Measurements from ENCODE around the gene TCL1A. TPM values are rescaled to one million over a fixed set of nuclear protein-coding genes. Genes with fewer than 3 reads are reported as not detected.
"Not testable (repeated sequence)": the region's sequence is repeated elsewhere in the genome, so short reads cannot be mapped to it uniquely, and the experiment has no call there.

Gene TCL1A, protein sequence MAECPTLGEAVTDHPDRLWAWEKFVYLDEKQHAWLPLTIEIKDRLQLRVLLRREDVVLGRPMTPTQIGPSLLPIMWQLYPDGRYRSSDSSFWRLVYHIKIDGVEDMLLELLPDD
- not detected in 2 replicates for total RNA-seq (ENCODE audit: low replicate concordance)

DNA sequence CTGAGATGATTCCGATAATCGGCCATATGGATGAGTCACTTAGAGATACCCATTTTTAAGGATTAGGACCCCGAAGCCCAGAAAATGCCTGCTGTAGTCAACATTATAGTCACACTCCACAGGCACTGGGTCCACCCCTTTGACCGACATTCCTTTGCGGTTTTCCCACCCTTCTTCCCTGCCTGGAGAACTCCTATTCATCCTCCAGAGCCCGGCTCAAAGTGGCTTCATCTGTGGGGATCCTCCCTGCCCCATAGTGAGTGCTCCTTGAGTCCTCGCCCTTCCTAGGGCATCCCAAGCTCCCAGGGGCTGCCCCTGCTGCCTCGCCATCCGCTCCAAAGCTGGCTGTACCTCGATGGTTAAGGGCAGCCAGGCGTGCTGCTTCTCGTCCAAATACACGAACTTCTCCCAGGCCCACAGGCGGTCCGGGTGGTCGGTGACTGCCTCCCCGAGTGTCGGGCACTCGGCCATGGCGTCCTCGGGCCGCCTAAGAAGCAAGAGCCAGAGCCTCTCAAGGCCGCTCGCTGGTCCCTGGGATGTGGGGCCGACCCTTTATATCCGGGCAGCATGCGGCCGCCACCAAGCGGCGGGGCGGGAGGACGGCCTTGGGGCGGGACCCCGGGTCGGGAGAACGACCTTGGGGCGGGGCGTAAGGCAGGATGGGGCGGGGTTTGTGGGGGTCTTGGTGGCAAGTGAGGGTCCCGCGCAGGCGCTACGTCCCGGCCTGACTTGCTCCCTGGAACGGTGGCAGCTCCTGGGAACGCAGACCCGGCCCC is at the start of gene TCL1A:
Gene TCL1A, minus strand, starts transcription at position 530 of the 776 bp plus-strand sequence. Its CDS starts 59 bp downstream, at position 471.
- Mint-ChIP-seq H3K27me3 (ENCODE audit: insufficient read depth, low read depth) (no peaks in the 10 kb centered on the region), H3K9me3 (peaks cover 2% of the 10 kb centered on the region), H3K4me1 (no peaks in the 10 kb centered on the region), H3K36me3 (no peaks in the 10 kb centered on the region), H3K4me3 (no peak within 1 kb of the TSS), H3K27ac (no peak within 1 kb of the TSS)
- H3K79me2 ChIP-seq (ENCODE audit: low read depth): no peaks in the 10 kb centered on the region
- no peak within 1 kb of the TSS for H3K4me3 ChIP-seq
- no peaks in the 10 kb centered on the region for H3K4me1 ChIP-seq
- H3K4me2 ChIP-seq: no peak within 1 kb of the TSS
- H3K9me3 ChIP-seq (ENCODE audit: low read depth): no peaks in the 10 kb centered on the region
- H3K27me3 ChIP-seq: no peaks in the 10 kb centered on the region
- H3K36me3 ChIP-seq: no peaks in the 10 kb centered on the region
- H3K9ac ChIP-seq: no peak within 1 kb of the TSS
- H3K27ac ChIP-seq: no peak within 1 kb of the TSS
- TF ChIP-seq, protein P1, sequence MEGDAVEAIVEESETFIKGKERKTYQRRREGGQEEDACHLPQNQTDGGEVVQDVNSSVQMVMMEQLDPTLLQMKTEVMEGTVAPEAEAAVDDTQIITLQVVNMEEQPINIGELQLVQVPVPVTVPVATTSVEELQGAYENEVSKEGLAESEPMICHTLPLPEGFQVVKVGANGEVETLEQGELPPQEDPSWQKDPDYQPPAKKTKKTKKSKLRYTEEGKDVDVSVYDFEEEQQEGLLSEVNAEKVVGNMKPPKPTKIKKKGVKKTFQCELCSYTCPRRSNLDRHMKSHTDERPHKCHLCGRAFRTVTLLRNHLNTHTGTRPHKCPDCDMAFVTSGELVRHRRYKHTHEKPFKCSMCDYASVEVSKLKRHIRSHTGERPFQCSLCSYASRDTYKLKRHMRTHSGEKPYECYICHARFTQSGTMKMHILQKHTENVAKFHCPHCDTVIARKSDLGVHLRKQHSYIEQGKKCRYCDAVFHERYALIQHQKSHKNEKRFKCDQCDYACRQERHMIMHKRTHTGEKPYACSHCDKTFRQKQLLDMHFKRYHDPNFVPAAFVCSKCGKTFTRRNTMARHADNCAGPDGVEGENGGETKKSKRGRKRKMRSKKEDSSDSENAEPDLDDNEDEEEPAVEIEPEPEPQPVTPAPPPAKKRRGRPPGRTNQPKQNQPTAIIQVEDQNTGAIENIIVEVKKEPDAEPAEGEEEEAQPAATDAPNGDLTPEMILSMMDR (IDR thresholded peaks at IDR 0.05): no peak
- TF ChIP-seq EZH2 (IDR thresholded peaks at IDR 0.05) (no peak), EZH2phosphoT487 (IDR thresholded peaks at IDR 0.05) (no peak)
- H3F3A ChIP-seq (ENCODE audit: low read depth): no peaks in the 10 kb centered on the region
- no peaks in the 10 kb centered on the region for H4K20me1 ChIP-seq (ENCODE audit: low read depth)
- H2AFZ ChIP-seq (replicated peaks): no peak within 1 kb of the TSS
- no peak for DNase-seq (ENCODE audit: low spot score)

DNA sequence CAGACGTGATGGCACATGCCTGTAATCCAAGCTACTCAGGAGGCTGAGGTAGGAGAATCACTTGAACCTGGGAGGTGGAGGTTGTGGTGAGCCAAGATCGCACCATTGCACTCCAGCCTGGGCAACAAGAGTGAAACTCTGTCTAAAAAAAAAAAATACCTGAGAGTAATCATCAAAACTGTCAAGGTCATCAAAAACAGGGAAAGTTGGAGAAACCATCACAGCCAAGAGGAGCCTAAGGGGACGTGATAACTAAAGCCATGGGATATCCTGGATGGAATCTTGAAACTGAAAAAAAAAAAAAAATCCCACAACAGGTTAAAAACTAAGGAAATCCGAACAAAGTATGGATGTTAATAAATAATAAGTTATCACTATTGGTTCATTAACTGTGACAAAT is 49.1 kb upstream of the TCL1A start:
- H3K27me3 Mint-ChIP-seq (ENCODE audit: insufficient read depth, low read depth); H3K4me2 ChIP-seq; H4K20me1 ChIP-seq (ENCODE audit: low read depth); H3K4me1 Mint-ChIP-seq; H3K79me2 ChIP-seq (ENCODE audit: low read depth); H3K4me1 ChIP-seq; H3K36me3 Mint-ChIP-seq; H3K9me3 ChIP-seq (ENCODE audit: low read depth); H3K4me3 Mint-ChIP-seq; H3K27me3 ChIP-seq; H3K4me3 ChIP-seq; H3K9me3 Mint-ChIP-seq; DNase-seq (ENCODE audit: low spot score); H3K36me3 ChIP-seq; H2AFZ ChIP-seq (replicated peaks); H3K9ac ChIP-seq; H3F3A ChIP-seq (ENCODE audit: low read depth); H3K27ac ChIP-seq; H3K27ac Mint-ChIP-seq: not testable (repeated sequence)

DNA sequence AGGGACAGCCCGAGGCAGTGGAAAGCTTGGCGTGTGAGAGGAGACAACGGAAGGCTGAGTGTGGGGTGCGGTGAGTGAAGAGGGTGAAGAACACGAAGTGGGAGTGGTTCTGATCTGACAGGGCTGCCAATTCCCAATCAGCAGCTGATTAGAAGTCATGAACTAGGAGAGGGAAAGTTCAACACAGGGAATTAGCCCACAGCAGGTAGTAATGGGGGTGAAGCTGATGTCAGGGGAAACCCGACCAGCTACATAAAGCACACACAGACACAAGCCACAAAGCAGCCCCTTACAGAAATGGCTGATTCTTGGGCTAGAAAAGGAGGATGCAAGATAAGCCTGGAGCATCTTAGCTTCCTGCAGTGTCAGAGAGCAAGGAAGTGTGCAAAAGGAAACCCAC is 47.5 kb upstream of the TCL1A start:
- Histone ChIP-seq H3K4me1 (peaks cover 7% of the 10 kb centered on the region), H3K9me3 (ENCODE audit: low read depth) (no peaks in the 10 kb centered on the region), H3K79me2 (ENCODE audit: low read depth) (no peaks in the 10 kb centered on the region), H3K4me3 (no peak overlapping the region), H3K27ac (no peak overlapping the region), H3K9ac (no peak overlapping the region), H2AFZ (replicated peaks) (no peak overlapping the region), H4K20me1 (ENCODE audit: low read depth) (no peaks in the 10 kb centered on the region), H3K4me2 (no peak overlapping the region), H3K36me3 (no peaks in the 10 kb centered on the region), H3F3A (ENCODE audit: low read depth) (no peaks in the 10 kb centered on the region), H3K27me3 (no peaks in the 10 kb centered on the region)
- H3K27me3 Mint-ChIP-seq (ENCODE audit: insufficient read depth, low read depth): peaks cover 5% of the 10 kb centered on the region
- H3K9me3 Mint-ChIP-seq: no peaks in the 10 kb centered on the region
- H3K4me3 Mint-ChIP-seq: no peak overlapping the region
- no peak for DNase-seq (ENCODE audit: low spot score)
- no peak for TF ChIP-seq EZH2 (IDR thresholded peaks at IDR 0.05)
- no peak for TF ChIP-seq EZH2phosphoT487 (IDR thresholded peaks at IDR 0.05)
- TF ChIP-seq, protein P1 (IDR thresholded peaks at IDR 0.05): no peak
- H3K4me1 Mint-ChIP-seq: peaks cover 7% of the 10 kb centered on the region
- H3K36me3 Mint-ChIP-seq: no peaks in the 10 kb centered on the region
- H3K27ac Mint-ChIP-seq: no peak overlapping the region

DNA sequence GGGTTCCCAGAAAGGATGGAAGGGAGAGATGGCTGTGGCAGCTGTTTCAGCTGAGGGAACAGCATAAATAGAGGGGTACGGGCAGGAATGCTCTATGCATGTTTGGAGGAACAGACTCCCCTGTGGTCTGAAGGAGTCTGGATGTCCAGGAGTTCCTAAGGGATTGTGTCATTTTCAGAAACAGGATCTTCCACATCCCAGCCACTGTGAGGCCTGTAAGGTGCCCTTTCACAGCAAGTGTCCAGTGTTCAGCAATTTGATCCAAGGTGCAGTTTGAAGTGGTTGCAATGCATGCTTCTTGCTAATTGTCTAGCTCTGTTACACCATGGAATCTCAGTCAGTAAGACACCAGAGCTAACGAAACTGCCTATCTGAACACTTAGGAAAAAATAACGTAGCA is 46.7 kb upstream of the TCL1A start:
- Histone ChIP-seq H3K27ac (no peak overlapping the region), H3K4me3 (no peak overlapping the region), H3K36me3 (no peaks in the 10 kb centered on the region), H3K9ac (no peak overlapping the region), H3K79me2 (ENCODE audit: low read depth) (no peaks in the 10 kb centered on the region), H4K20me1 (ENCODE audit: low read depth) (no peaks in the 10 kb centered on the region), H3K27me3 (no peaks in the 10 kb centered on the region), H3K4me2 (no peak overlapping the region), H3K9me3 (ENCODE audit: low read depth) (no peaks in the 10 kb centered on the region), H3K4me1 (peaks cover 7% of the 10 kb centered on the region), H2AFZ (replicated peaks) (no peak overlapping the region), H3F3A (ENCODE audit: low read depth) (no peaks in the 10 kb centered on the region)
- Mint-ChIP-seq H3K27ac (no peak overlapping the region), H3K27me3 (ENCODE audit: insufficient read depth, low read depth) (no peaks in the 10 kb centered on the region), H3K9me3 (no peaks in the 10 kb centered on the region), H3K36me3 (no peaks in the 10 kb centered on the region), H3K4me3 (no peak overlapping the region), H3K4me1 (peaks cover 7% of the 10 kb centered on the region)
- DNase-seq (ENCODE audit: low spot score): no peak
- TF ChIP-seq, protein P1 (IDR thresholded peaks at IDR 0.05): no peak
- no peak for TF ChIP-seq EZH2 (IDR thresholded peaks at IDR 0.05)
- no peak for TF ChIP-seq EZH2phosphoT487 (IDR thresholded peaks at IDR 0.05)

All from neural progenitor cell (in vitro differentiated cells).